ENCODE data around the gene SUMO2. TPM values are rescaled to one million over a fixed set of nuclear protein-coding genes. Genes with fewer than 3 reads are reported as not detected.
"Not testable (repeated sequence)": the region's sequence is repeated elsewhere in the genome, so short reads cannot be mapped to it uniquely, and the experiment has no call there.

The SUMO2 gene
- total RNA-seq, 1 experiment from 2014 or later = 161 TPM

DNA sequence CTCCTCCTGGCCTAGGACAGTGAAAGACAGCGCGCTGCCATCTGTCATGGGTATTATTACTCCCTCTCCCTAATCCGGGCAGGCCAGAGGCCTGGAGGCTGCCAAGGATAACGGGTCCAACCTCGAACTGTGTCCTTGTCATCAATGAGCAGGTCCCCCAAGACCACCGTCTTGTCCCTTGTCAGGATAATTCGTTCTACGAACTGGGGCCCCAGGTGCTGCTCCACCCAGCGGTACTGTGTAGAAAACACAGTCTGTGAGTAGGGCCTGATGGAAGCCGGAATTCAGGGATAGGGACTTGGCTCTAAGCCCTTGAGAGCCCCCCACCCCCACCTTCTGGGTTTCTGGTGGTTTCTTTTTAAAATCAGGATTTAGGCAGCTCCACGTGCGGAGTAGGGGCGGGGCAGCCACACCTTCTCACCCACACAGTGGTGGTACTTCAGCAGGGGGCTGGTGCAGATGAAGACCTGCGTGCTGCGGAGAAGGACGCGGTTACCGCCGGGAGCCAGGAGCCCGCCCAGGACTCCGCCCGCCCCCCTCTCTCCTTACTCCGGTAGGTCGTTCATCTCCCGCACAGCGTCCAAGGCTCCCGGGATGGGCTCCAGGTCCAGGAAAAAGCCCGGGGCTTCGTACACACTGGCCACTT lies 52.0 kb downstream of the SUMO2 start:
- peak; percentile 79 for DNase-seq (ENCODE audit: low read depth)
- in situ Hi-C loops (cut with HindIII; ENCODE audit: low pct_unique_long_range_greater_than_20kb, low sequenced_read_pairs) = no loop called here

GRCh38 chr17:75130059-75130631 lies 52.6 kb downstream of the SUMO2 start:
- in situ Hi-C loops (cut with HindIII; ENCODE audit: low pct_unique_long_range_greater_than_20kb, low sequenced_read_pairs) = no loop called here
- DNase-seq (ENCODE audit: low read depth) = no peak

DNA sequence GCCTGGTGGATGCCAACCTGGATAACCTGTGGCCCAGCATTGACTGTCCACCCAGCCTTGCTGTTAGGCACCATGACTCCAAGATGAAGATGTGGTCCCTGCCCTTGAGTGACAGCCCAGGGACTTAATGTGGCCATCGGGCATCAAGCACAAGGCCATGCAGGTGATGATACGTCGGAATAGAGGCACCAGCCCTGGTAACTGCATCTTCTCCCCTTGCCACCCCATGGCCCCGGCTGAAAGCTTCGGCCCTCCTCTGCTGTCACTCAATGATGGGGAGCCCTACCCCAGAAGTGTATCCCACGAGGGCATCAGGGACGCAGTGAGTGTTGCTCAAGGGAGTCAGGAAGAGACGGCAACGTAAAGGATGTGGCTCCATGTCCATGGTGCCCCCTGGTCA lies 53.2 kb downstream of the SUMO2 start:
- DNase-seq (ENCODE audit: low read depth) = no peak
- in situ Hi-C loops (cut with HindIII; ENCODE audit: low pct_unique_long_range_greater_than_20kb, low sequenced_read_pairs) = no loop called here

- in situ Hi-C loops (cut with HindIII; ENCODE audit: low pct_unique_long_range_greater_than_20kb, low sequenced_read_pairs) = no loop called here
- no peak for DNase-seq (ENCODE audit: low read depth)
Observed at GRCh38 chr17:75128694-75129505, 53.9 kb downstream of the SUMO2 start.

DNA sequence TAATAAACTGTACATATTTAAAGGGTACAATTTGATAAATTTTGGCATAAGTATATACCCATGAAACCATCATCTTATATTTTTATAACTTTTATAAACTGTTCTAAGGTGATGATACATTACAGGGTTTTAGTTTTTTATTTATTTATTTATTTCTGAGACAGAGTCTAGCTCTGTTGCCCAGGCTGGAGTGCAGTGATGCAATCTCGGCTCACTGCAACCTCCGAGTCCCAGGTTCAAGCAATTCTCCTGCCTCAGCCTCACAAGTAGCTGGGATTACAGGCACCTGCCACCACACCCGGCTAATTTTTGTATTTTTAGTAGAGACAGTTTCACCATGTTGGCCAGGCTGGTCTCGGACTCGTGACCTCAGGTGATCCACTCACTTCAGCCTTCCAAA lies 54.8 kb downstream of the SUMO2 start:
- in situ Hi-C loops (cut with HindIII; ENCODE audit: low pct_unique_long_range_greater_than_20kb, low sequenced_read_pairs); DNase-seq (ENCODE audit: low read depth): not testable (repeated sequence)

GRCh38 chr17:75126954-75127353 lies 55.8 kb downstream of the SUMO2 start:
- in situ Hi-C loops (cut with HindIII; ENCODE audit: low pct_unique_long_range_greater_than_20kb, low sequenced_read_pairs) = no loop called here
- no peak for DNase-seq (ENCODE audit: low read depth)

GRCh38 chr17:75125984-75126383 lies 56.8 kb downstream of the SUMO2 start:
- in situ Hi-C loops (cut with HindIII; ENCODE audit: low pct_unique_long_range_greater_than_20kb, low sequenced_read_pairs) = no loop called here
- no peak for DNase-seq (ENCODE audit: low read depth)

DNA sequence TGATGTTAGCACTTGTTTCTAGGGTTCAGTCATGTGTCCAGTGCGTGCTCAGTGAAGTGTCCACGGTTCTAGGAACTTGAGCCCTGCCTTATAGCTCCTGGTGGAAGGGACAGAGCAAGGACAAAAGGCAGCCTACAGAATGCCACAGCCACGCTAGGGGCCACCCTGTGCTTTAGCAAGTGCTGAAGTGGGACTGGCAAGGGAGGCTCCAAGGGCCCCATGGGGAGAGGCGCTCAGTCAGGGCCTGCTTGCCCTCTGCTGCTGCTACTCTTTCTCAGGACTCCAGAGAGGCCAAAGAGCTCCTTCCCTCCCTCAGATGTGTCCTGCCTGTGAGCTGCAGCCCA lies 58.0 kb downstream of the SUMO2 start:
- DNase-seq (ENCODE audit: low read depth) = no peak
- in situ Hi-C loops (cut with HindIII; ENCODE audit: low pct_unique_long_range_greater_than_20kb, low sequenced_read_pairs) = no loop called here

DNA sequence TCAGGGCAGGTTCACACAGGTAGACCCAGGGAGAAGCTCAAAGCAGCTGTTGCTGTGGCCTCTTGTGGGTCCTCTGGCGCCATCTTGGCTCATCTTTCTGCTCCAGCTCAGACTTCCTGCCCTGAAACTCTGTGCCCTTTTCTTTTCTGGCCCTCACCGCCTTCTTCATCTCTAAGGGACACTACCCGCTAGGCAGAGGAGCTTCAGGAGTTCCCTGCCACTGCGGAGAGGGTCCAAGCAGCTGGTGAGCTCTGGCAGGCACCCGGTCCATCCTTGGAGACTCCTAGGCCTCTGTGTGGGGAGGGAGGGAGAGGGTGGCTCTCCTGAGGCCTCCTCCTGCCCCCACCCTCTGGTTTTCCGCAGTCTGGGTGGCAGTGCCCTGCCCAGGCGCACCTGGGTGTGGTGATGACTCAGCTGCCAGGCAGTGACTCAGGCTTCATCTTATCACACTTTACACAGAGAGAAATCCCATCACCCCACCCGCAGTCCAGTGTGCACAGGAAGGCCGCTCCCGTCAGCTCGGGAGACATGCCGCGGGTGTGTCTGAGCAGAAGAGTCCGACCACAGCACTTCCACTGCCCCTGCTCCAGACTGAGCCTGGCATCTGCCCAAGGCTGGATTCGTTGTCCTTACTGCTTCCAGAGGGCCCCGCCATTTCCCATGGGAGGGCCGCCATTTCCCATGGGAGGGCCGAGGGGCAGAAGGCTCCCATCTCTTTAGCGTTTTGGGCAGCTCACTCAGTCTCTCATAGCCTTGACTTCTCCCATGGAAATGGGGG lies 58.5 kb downstream of the SUMO2 start:
- DNase-seq (ENCODE audit: low read depth) = peak; percentile 99
- in situ Hi-C loops (cut with HindIII; ENCODE audit: low pct_unique_long_range_greater_than_20kb, low sequenced_read_pairs) = no loop called here

- DNase-seq (ENCODE audit: low read depth) = no peak
- in situ Hi-C loops (cut with HindIII; ENCODE audit: low pct_unique_long_range_greater_than_20kb, low sequenced_read_pairs) = no loop called here
Observed at GRCh38 chr17:75118307-75118706, 64.5 kb downstream of the SUMO2 start.

GRCh38 chr17:75116737-75117136 lies 66.0 kb downstream of the SUMO2 start:
- in situ Hi-C loops (cut with HindIII; ENCODE audit: low pct_unique_long_range_greater_than_20kb, low sequenced_read_pairs) = no loop called here
- peak; percentile 57 for DNase-seq (ENCODE audit: low read depth)

Other genes starting within 250 kb of the SUMO2 start
- gene OTOP3, start 247.1 kb downstream of the SUMO2 start, total RNA-seq (2014; rRNA removed; shearing (Covaris generic); ENCODE audit: low replicate concordance) = not detected in 2 replicates
- 0.10 TPM in 1 of 2 replicates, not detected in the other for gene HID1, start 210.2 kb downstream of the SUMO2 start, total RNA-seq (2014; rRNA removed; shearing (Covaris generic); ENCODE audit: low replicate concordance)
- 32.7 and 33.6 TPM in 2 replicates for gene CDR2L, start 195.3 kb downstream of the SUMO2 start, total RNA-seq (2014; rRNA removed; shearing (Covaris generic); ENCODE audit: low replicate concordance)
- gene MRPL58, start 170.3 kb downstream of the SUMO2 start, total RNA-seq (2014; rRNA removed; shearing (Covaris generic); ENCODE audit: low replicate concordance) = 58.8 and 82.1 TPM in 2 replicates
- gene ATP5PD, start 136.0 kb downstream of the SUMO2 start, total RNA-seq (2014; rRNA removed; shearing (Covaris generic); ENCODE audit: low replicate concordance) = 289 and 430 TPM in 2 replicates
- 17.9 and 26.6 TPM in 2 replicates for gene KCTD2, start 135.7 kb downstream of the SUMO2 start, total RNA-seq (2014; rRNA removed; shearing (Covaris generic); ENCODE audit: low replicate concordance)
- 3.0 and 4.4 TPM in 2 replicates for gene SLC16A5, start 95.0 kb downstream of the SUMO2 start, total RNA-seq (2014; rRNA removed; shearing (Covaris generic); ENCODE audit: low replicate concordance)
- 15.8 and 17.4 TPM in 2 replicates for gene ARMC7, start 73.0 kb downstream of the SUMO2 start, total RNA-seq (2014; rRNA removed; shearing (Covaris generic); ENCODE audit: low replicate concordance)
- gene NT5C, start 51.2 kb downstream of the SUMO2 start, total RNA-seq (2014; rRNA removed; shearing (Covaris generic); ENCODE audit: low replicate concordance) = 135 and 304 TPM in 2 replicates
- gene JPT1, start 28.4 kb downstream of the SUMO2 start, total RNA-seq (2014; rRNA removed; shearing (Covaris generic); ENCODE audit: low replicate concordance) = 276 and 299 TPM in 2 replicates
- gene NUP85, start 22.7 kb upstream of the SUMO2 start, total RNA-seq (2014; rRNA removed; shearing (Covaris generic); ENCODE audit: low replicate concordance) = 71.4 and 87.8 TPM in 2 replicates
- 8.7 and 14.0 TPM in 2 replicates for gene GGA3, start 78.6 kb upstream of the SUMO2 start, total RNA-seq (2014; rRNA removed; shearing (Covaris generic); ENCODE audit: low replicate concordance)
- 93.0 and 129 TPM in 2 replicates for gene MRPS7, start 78.9 kb upstream of the SUMO2 start, total RNA-seq (2014; rRNA removed; shearing (Covaris generic); ENCODE audit: low replicate concordance)
- 37.8 and 40.0 TPM in 2 replicates for gene MIF4GD, start 88.3 kb upstream of the SUMO2 start, total RNA-seq (2014; rRNA removed; shearing (Covaris generic); ENCODE audit: low replicate concordance)
- 6.3 and 16.5 TPM in 2 replicates for gene SLC25A19, start 106.5 kb upstream of the SUMO2 start, total RNA-seq (2014; rRNA removed; shearing (Covaris generic); ENCODE audit: low replicate concordance)
- gene GRB2, start 222.7 kb upstream of the SUMO2 start, total RNA-seq (2014; rRNA removed; shearing (Covaris generic); ENCODE audit: low replicate concordance) = 113 and 118 TPM in 2 replicates

Measured in Caki2 (cell line).